Upper lobe of left lung (tissue), 4 donors: ENCODE measurements around the gene FABP6.

Experiments used
- EP300 ChIP-seq, 4 donors: sonication (generic); formaldehyde crosslinking; IDR thresholded peaks; one replicate each; pipeline ENCODE4 v1.5.1; 2017; ENCODE audit warnings: antibody characterized with exemption in 4 of 4, control low read depth in 2 of 4
- POLR2AphosphoS5 ChIP-seq, 2 donors: sonication (generic); formaldehyde crosslinking; IDR thresholded peaks; one replicate each; pipeline ENCODE4 v1.5.1; 2017; ENCODE audit warnings: antibody characterized with exemption in 2 of 2
- TF ChIP-seq, protein P1 (sequence below), 6 experiments: fragments of 450-650 bp in 4 of 6; fragments of 200-600 bp in 2 of 6; sonication (generic) in 2 of 6; IDR thresholded peaks; one replicate each; pipeline ENCODE4 v1.5.1; 2016 to 2019; ENCODE audit warnings: antibody characterized with exemption in 6 of 6

DNA sequence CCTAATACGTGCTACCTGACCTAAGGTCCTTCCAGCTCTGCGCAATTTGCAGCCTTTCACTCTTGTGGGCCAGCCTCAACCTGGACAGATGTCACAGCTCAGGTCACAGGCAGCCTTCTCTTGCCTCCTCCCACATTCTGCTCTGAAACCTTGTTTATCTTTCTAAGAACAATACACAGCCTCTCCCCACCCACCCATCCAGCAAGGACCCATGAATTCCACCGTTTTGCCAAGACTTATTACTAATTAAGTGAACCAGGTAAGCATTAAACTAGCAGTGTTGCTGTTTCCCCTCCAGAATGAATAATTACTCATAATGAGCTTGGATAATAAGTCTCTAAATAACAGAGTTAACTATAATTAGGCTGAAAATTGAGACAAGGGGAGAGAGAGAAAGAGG lies 11.0 kb downstream of the FABP6 start:
- TF ChIP-seq, protein P1, sequence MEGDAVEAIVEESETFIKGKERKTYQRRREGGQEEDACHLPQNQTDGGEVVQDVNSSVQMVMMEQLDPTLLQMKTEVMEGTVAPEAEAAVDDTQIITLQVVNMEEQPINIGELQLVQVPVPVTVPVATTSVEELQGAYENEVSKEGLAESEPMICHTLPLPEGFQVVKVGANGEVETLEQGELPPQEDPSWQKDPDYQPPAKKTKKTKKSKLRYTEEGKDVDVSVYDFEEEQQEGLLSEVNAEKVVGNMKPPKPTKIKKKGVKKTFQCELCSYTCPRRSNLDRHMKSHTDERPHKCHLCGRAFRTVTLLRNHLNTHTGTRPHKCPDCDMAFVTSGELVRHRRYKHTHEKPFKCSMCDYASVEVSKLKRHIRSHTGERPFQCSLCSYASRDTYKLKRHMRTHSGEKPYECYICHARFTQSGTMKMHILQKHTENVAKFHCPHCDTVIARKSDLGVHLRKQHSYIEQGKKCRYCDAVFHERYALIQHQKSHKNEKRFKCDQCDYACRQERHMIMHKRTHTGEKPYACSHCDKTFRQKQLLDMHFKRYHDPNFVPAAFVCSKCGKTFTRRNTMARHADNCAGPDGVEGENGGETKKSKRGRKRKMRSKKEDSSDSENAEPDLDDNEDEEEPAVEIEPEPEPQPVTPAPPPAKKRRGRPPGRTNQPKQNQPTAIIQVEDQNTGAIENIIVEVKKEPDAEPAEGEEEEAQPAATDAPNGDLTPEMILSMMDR (IDR thresholded peaks at IDR 0.05): no peak
- TF ChIP-seq EP300 (IDR thresholded peaks at IDR 0.05) (no peak), POLR2AphosphoS5 (IDR thresholded peaks at IDR 0.05) (no peak)
